ENCODE data around the gene TEX26.

Gene TEX26

GRCh38 chr13:30910676-30911075, 21.8 kb upstream of the TEX26 start:
- TF ChIP-seq TAF1 (IDR thresholded peaks at IDR 0.05; ENCODE audit: borderline replicate concordance, insufficient read depth, low read length): no peak
- no peak for TF ChIP-seq SIN3A (IDR thresholded peaks at IDR 0.05; ENCODE audit: borderline replicate concordance, insufficient read depth, low read length)
- no peak for TF ChIP-seq FOXP2 (optimal IDR thresholded peaks at IDR 0.05; ENCODE audit: borderline replicate concordance, extremely low read depth, extremely low read length, insufficient read depth)
- TF ChIP-seq POLR2AphosphoS5 (IDR thresholded peaks at IDR 0.05; ENCODE audit: low read depth, low read length): no peak
- no peak for TF ChIP-seq REST (IDR thresholded peaks at IDR 0.05; ENCODE audit: insufficient read depth in 1 of 2, low read depth in 2 of 2, low read length in 2 of 2)

GRCh38 chr13:30915691-30916541, 16.5 kb upstream of the TEX26 start:
- TF ChIP-seq POLR2AphosphoS5 (IDR thresholded peaks at IDR 0.05; ENCODE audit: low read depth, low read length) (no peak), FOXP2 (optimal IDR thresholded peaks at IDR 0.05; ENCODE audit: borderline replicate concordance, extremely low read depth, extremely low read length, insufficient read depth) (no peak), REST (IDR thresholded peaks at IDR 0.05; ENCODE audit: insufficient read depth in 1 of 2, low read depth in 2 of 2, low read length in 2 of 2) (no peak), SIN3A (IDR thresholded peaks at IDR 0.05; ENCODE audit: borderline replicate concordance, insufficient read depth, low read length) (no peak), TAF1 (IDR thresholded peaks at IDR 0.05; ENCODE audit: borderline replicate concordance, insufficient read depth, low read length) (no peak)

GRCh38 chr13:30916991-30917390, 15.5 kb upstream of the TEX26 start:
- TF ChIP-seq SIN3A (IDR thresholded peaks at IDR 0.05; ENCODE audit: borderline replicate concordance, insufficient read depth, low read length): no peak

- TF ChIP-seq SIN3A (IDR thresholded peaks at IDR 0.05; ENCODE audit: borderline replicate concordance, insufficient read depth, low read length) (no peak), FOXP2 (optimal IDR thresholded peaks at IDR 0.05; ENCODE audit: borderline replicate concordance, extremely low read depth, extremely low read length, insufficient read depth) (no peak)
These were observed 13.6 kb upstream of the TEX26 start for GRCh38 chr13:30918662-30919405.

- TF ChIP-seq POLR2AphosphoS5 (IDR thresholded peaks at IDR 0.05; ENCODE audit: low read depth, low read length) (no peak), REST (IDR thresholded peaks at IDR 0.05; ENCODE audit: insufficient read depth in 1 of 2, low read depth in 2 of 2, low read length in 2 of 2) (no peak), SIN3A (IDR thresholded peaks at IDR 0.05; ENCODE audit: borderline replicate concordance, insufficient read depth, low read length) (no peak), FOXP2 (optimal IDR thresholded peaks at IDR 0.05; ENCODE audit: borderline replicate concordance, extremely low read depth, extremely low read length, insufficient read depth) (no peak), TAF1 (IDR thresholded peaks at IDR 0.05; ENCODE audit: borderline replicate concordance, insufficient read depth, low read length) (no peak)
These were observed 12.1 kb upstream of the TEX26 start for GRCh38 chr13:30920162-30920909.

Data from PFSK-1 (cell line).